SK-N-SH (cell line): ENCODE data around the gene UROD. TPM values are rescaled to one million over a fixed set of nuclear protein-coding genes. Genes with fewer than 3 reads are reported as not detected.

Source experiments
- CTCF ChIA-PET: fragments of 300-600, 350-600 bp; formaldehyde crosslinking; extraction: SDS; loops from one replicate; lab custom pipeline; 2021; lab: Yijun Ruan, JAX
- POLR2A ChIA-PET: fragments of 350-600 bp; sonication (Branson Sonifier 250); formaldehyde crosslinking; extraction: SDS; loops from one replicate; lab custom pipeline; 2020; ENCODE audit warnings: antibody characterized with exemption, inconsistent platforms; lab: Yijun Ruan, JAX
- DNase-seq: peaks from one replicate; pipeline ENCODE4 v3.0.0; 2012
- H2AFZ ChIP-seq: fragments of 200-600 bp; sonication (generic); 2 replicates; pipeline ENCODE4 v1.8.1; 2016; ENCODE audit warnings: antibody characterized with exemption, mild to moderate bottlenecking, low read depth
- H3F3A ChIP-seq: fragments of 200-600 bp; sonication (generic); replicated peaks from 2 replicates; pipeline ENCODE3; 2016; ENCODE audit warnings: antibody characterized with exemption, mild to moderate bottlenecking; ENCODE audit not compliant: insufficient read depth
- H3K27ac ChIP-seq, 2 experiments: fragments of 200-500 bp in 1 of 2; fragments of 200-600 bp in 1 of 2; sonication (Bioruptor generic) in 1 of 2; sonication (generic), shearing (Covaris generic) in 1 of 2; 2 replicates each; pipeline versions ENCODE4 v1.5.1 to v1.6.1; 2014 to 2016; ENCODE audit warnings: low read depth in 2 of 2, inconsistent platforms in 1 of 2, low read length in 1 of 2, mild to moderate bottlenecking in 1 of 2, mixed read lengths in 1 of 2
- H3K27me3 ChIP-seq: fragments of 200-600 bp; sonication (generic), shearing (Covaris generic); 2 replicates; pipeline ENCODE4 v1.6.1; 2016; ENCODE audit warnings: mixed run types; ENCODE audit not compliant: insufficient read depth
- H3K36me3 ChIP-seq, 2 experiments: fragments of 200-500 bp in 1 of 2; fragments of 200-600 bp in 1 of 2; sonication (Bioruptor generic) in 1 of 2; sonication (generic) in 1 of 2; replicated peaks in 1 of 2; 2 replicates each; pipeline versions ENCODE3 to v1.5.1; 2014 to 2016; ENCODE audit warnings: low read length in 1 of 2, mild to moderate bottlenecking in 1 of 2; ENCODE audit not compliant: insufficient read depth in 2 of 2, control insufficient read depth in 1 of 2
- H3K4me1 ChIP-seq, 2 experiments: fragments of 200-500 bp in 1 of 2; fragments of 200-600 bp in 1 of 2; sonication (Bioruptor generic) in 1 of 2; sonication (generic), shearing (Covaris generic) in 1 of 2; 2 replicates each; pipeline versions ENCODE4 v1.5.1 to v1.6.1; 2014 to 2016; ENCODE audit warnings: low read depth in 1 of 2, low read length in 1 of 2, mixed run types in 1 of 2; ENCODE audit not compliant: insufficient read depth in 2 of 2, control insufficient read depth in 1 of 2
- H3K4me2 ChIP-seq: fragments of 200-600 bp; sonication (generic), shearing (Covaris generic); 2 replicates; pipeline ENCODE4 v1.6.1; 2017; ENCODE audit warnings: mixed run types
- H3K4me3 ChIP-seq, 2 experiments: fragments of 200-500 bp in 1 of 2; fragments of 200-600 bp in 1 of 2; sonication (Bioruptor generic) in 1 of 2; sonication (generic), shearing (Covaris generic) in 1 of 2; 2 replicates each; pipeline versions ENCODE4 v1.5.1 to v1.8.1; 2014 to 2016; ENCODE audit warnings: low read depth in 2 of 2, inconsistent platforms in 1 of 2, low read length in 1 of 2, mild to moderate bottlenecking in 1 of 2, mixed read lengths in 1 of 2, moderate library complexity in 1 of 2
- H3K79me2 ChIP-seq: fragments of 200-600 bp; sonication (generic); 2 replicates; pipeline ENCODE4 v1.8.1; 2017; ENCODE audit warnings: mild to moderate bottlenecking; ENCODE audit not compliant: insufficient read depth
- H3K9ac ChIP-seq: fragments of 200-600 bp; sonication (generic); 2 replicates; pipeline ENCODE4 v1.6.1; 2017; ENCODE audit warnings: mixed run types
- H3K9me2 ChIP-seq: fragments of 200-600 bp; sonication (generic); 2 replicates; pipeline ENCODE4 v1.6.1; 2017; ENCODE audit warnings: mixed run types
- H3K9me3 ChIP-seq: fragments of 200-600 bp; sonication (generic); 2 replicates; pipeline ENCODE4 v1.6.1; 2017; ENCODE audit warnings: mixed run types, mild to moderate bottlenecking, moderate library complexity
- H4K20me1 ChIP-seq: fragments of 200-600 bp; sonication (generic); 2 replicates; pipeline ENCODE4 v1.6.1; 2017; ENCODE audit warnings: mild to moderate bottlenecking, mixed run types; ENCODE audit not compliant: insufficient read depth
- EP300 ChIP-seq, 2 experiments: IDR thresholded peaks; 2 replicates each; pipeline versions ENCODE4 v1.4.0 to v1.6.1; 2012; ENCODE audit warnings: borderline replicate concordance in 1 of 2, low read depth in 1 of 2, low read length in 1 of 2
- EZH2phosphoT487 ChIP-seq: fragments of 200-600 bp; sonication (generic); IDR thresholded peaks from 2 replicates; pipeline ENCODE4 v1.6.1; 2017; ENCODE audit warnings: low read depth, mixed run types, mild to moderate bottlenecking, antibody characterized with exemption, moderate library complexity, borderline replicate concordance
- FOSL2 ChIP-seq: IDR thresholded peaks from 2 replicates; pipeline ENCODE4 v1.4.0; 2012; ENCODE audit warnings: low read depth, mild to moderate bottlenecking, moderate library complexity, borderline replicate concordance
- FOXM1 ChIP-seq: IDR thresholded peaks from 2 replicates; pipeline ENCODE4 v1.4.0; 2012; ENCODE audit warnings: low read depth, mild to moderate bottlenecking
- GABPA ChIP-seq: IDR thresholded peaks from 2 replicates; pipeline ENCODE4 v1.4.0; 2012; ENCODE audit warnings: low read depth, mild to moderate bottlenecking
- JUND ChIP-seq: IDR thresholded peaks from 2 replicates; pipeline ENCODE4 v1.4.0; 2012
- MEF2A ChIP-seq: IDR thresholded peaks from 2 replicates; pipeline ENCODE4 v1.4.0; 2012; ENCODE audit warnings: low read depth, borderline replicate concordance
- NRF1 ChIP-seq: IDR thresholded peaks from 2 replicates; pipeline ENCODE4 v1.6.1; 2012; ENCODE audit warnings: low read depth, mild to moderate bottlenecking, low read length
- POLR2AphosphoS5 ChIP-seq: IDR thresholded peaks from 2 replicates; pipeline ENCODE4 v1.6.1; 2012; ENCODE audit warnings: low read depth, low read length
- RCOR1 ChIP-seq: fragments of 150-350 bp; IDR thresholded peaks from 2 replicates; pipeline ENCODE4 v1.6.1; 2017; ENCODE audit warnings: antibody characterized with exemption, low read length
- RFX5 ChIP-seq: IDR thresholded peaks from 2 replicates; pipeline ENCODE4 v1.6.1; 2012; ENCODE audit warnings: mild to moderate bottlenecking, improper control_type of control experiment, low read length
- RXRA ChIP-seq: IDR thresholded peaks from 2 replicates; pipeline ENCODE4 v1.4.0; 2012; ENCODE audit warnings: low read depth, mild to moderate bottlenecking, borderline replicate concordance
- TCF12 ChIP-seq: IDR thresholded peaks from 2 replicates; pipeline ENCODE4 v1.4.0; 2012
- WGBS: methylation state at CpG from one replicate; pipeline ENCODE4 v1.1.6; 2017; ENCODE audit warnings: low lambda C conversion rate; 5-methylcytosine and 5-hydroxymethylcytosine counted together
- polyA plus RNA-seq, 3 experiments: library from polyadenylated mRNA; depleted of rRNA; stranded (reverse); fragments of >200 nt; gene quantifications; 2 replicates each; pipeline ENCODE4 v1.2.3, GENCODE V29; 2012
- TF ChIP-seq, protein P1 (sequence below): IDR thresholded peaks from 2 replicates; pipeline ENCODE4 v1.4.0; 2012; ENCODE audit warnings: low read depth
- TF ChIP-seq, protein P2 (sequence below): IDR thresholded peaks from 2 replicates; pipeline ENCODE4 v1.4.0; 2012; ENCODE audit warnings: low read depth, borderline replicate concordance
- TF ChIP-seq, protein P3 (sequence below): IDR thresholded peaks from 2 replicates; pipeline ENCODE4; 2012
- TF ChIP-seq, protein P4 (sequence below): IDR thresholded peaks from 2 replicates; pipeline ENCODE4 v1.4.0; 2012; ENCODE audit warnings: low read depth, borderline replicate concordance
- TF ChIP-seq, protein P5 (sequence below): fragments of 150-350 bp; IDR thresholded peaks from 2 replicates; pipeline ENCODE4 v1.6.1; 2017; ENCODE audit warnings: antibody characterized with exemption, low read length, low read depth, borderline replicate concordance

The UROD gene
- polyA plus RNA-seq, 1 of the 3 experiments (the other 2 are of a cell fraction): 230 TPM

DNA sequence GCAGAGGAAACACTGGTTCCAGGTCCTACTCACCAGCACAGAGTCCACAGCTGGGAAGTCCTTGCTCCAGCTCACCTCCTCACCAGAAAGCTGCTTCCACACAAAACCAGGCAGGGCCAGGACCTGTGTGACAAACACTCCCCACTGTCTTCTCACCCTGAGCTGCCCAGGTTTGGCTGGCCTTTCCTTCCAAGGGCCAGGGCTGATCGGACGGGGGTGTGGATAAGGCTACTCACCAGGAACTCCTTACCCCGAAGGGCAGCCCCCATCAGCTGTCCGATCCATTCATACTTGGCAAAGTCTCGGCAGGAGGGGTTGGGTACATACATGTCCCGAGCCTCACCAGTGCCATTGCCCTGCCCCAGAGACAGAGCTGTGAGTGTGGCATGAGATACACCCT lies 6.3 kb upstream of the UROD start:
- CTCF ChIA-PET: interaction anchor here (0.8 to 2.5 kb wide), 4 partner anchors 9 to 298 kb away, joined by 3 to 14 read pairs (median 5); no protein-coding TSS in a partner anchor
- H4K20me1 ChIP-seq: no peaks in the 10 kb centered on the region
- TF ChIP-seq, protein P1, sequence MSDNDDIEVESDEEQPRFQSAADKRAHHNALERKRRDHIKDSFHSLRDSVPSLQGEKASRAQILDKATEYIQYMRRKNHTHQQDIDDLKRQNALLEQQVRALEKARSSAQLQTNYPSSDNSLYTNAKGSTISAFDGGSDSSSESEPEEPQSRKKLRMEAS: no peak
- TF ChIP-seq RCOR1: no peak
- no peak for TF ChIP-seq EZH2phosphoT487
- no peak for TF ChIP-seq GABPA
- no peak for TF ChIP-seq FOSL2
- no peak for TF ChIP-seq JUND
- no peak for TF ChIP-seq MEF2A
- no peak for TF ChIP-seq FOXM1
- no peak for TF ChIP-seq POLR2AphosphoS5
- TF ChIP-seq EP300 (IDR thresholded peaks at IDR 0.05; ENCODE audit: borderline replicate concordance in 1 of 2, low read depth in 1 of 2, low read length in 1 of 2): no peak
- TF ChIP-seq RXRA: no peak
- no peak for TF ChIP-seq NRF1
- TF ChIP-seq, protein P2, sequence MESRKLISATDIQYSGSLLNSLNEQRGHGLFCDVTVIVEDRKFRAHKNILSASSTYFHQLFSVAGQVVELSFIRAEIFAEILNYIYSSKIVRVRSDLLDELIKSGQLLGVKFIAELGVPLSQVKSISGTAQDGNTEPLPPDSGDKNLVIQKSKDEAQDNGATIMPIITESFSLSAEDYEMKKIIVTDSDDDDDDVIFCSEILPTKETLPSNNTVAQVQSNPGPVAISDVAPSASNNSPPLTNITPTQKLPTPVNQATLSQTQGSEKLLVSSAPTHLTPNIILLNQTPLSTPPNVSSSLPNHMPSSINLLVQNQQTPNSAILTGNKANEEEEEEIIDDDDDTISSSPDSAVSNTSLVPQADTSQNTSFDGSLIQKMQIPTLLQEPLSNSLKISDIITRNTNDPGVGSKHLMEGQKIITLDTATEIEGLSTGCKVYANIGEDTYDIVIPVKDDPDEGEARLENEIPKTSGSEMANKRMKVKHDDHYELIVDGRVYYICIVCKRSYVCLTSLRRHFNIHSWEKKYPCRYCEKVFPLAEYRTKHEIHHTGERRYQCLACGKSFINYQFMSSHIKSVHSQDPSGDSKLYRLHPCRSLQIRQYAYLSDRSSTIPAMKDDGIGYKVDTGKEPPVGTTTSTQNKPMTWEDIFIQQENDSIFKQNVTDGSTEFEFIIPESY: no peak
- 97% methylated on average over 5 of the region's 6 CpGs for WGBS
- peaks cover 15 to 63% of the 10 kb centered on the region in 2 experiments for H3K36me3 ChIP-seq
- H3K9me2 ChIP-seq: no peaks in the 10 kb centered on the region
- H3K27ac ChIP-seq: no peak overlapping the region
- H2AFZ ChIP-seq: no peak overlapping the region
- POLR2A ChIA-PET: no interaction called here
- no peak for DNase-seq
- no peaks in the 10 kb centered on the region for H3F3A ChIP-seq
- H3K4me2 ChIP-seq: no peak overlapping the region
- H3K9ac ChIP-seq: no peak overlapping the region
- H3K4me1 ChIP-seq: peaks cover 0 to 11% of the 10 kb centered on the region in 2 experiments; a peak in 1 of 4 replicates
- H3K27me3 ChIP-seq: no peaks in the 10 kb centered on the region
- no peak overlapping the region for H3K4me3 ChIP-seq
- peaks cover 13% of the 10 kb centered on the region; the same call in 1 of the 2 replicates for H3K79me2 ChIP-seq
- no peaks in the 10 kb centered on the region for H3K9me3 ChIP-seq

DNA sequence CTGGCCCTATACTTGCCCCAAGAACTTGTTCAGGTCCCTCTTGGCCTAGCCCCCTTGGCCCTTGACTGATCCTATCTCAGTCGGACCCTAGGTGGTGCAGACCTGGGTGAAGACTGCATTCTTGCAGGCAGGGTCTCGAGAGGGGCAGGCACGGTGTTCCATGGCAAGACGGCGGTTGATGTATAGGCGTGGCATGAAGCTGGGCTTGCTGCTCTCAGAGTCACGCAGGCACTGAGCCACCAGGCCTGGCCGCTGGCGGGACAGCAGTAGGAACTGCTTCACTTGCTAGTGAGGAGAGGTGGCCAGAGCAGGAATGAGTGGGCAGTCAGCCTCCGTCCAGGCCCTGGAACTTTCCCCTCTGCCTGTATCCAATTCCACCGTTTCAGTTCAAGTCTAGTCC lies 4.7 kb upstream of the UROD start:
- DNase-seq: no peak
- Histone ChIP-seq H3K79me2 (peaks cover 23% of the 10 kb centered on the region; the same call in 1 of the 2 replicates), H3K9ac (no peak overlapping the region), H2AFZ (no peak overlapping the region), H3K9me3 (no peaks in the 10 kb centered on the region), H3K36me3 (peaks cover 11 to 63% of the 10 kb centered on the region in 2 experiments), H3K9me2 (no peaks in the 10 kb centered on the region), H3K4me2 (no peak overlapping the region), H3K27me3 (no peaks in the 10 kb centered on the region), H3K4me3 (no peak overlapping the region), H4K20me1 (no peaks in the 10 kb centered on the region), H3F3A (peaks cover 2% of the 10 kb centered on the region), H3K27ac (no peak overlapping the region), H3K4me1 (peaks cover 6 to 18% of the 10 kb centered on the region in 2 experiments)
- TF ChIP-seq, protein P3, sequence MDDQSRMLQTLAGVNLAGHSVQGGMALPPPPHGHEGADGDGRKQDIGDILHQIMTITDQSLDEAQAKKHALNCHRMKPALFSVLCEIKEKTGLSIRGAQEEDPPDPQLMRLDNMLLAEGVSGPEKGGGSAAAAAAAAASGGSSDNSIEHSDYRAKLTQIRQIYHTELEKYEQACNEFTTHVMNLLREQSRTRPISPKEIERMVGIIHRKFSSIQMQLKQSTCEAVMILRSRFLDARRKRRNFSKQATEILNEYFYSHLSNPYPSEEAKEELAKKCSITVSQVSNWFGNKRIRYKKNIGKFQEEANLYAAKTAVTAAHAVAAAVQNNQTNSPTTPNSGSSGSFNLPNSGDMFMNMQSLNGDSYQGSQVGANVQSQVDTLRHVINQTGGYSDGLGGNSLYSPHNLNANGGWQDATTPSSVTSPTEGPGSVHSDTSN: no peak
- TF ChIP-seq, protein P4, sequence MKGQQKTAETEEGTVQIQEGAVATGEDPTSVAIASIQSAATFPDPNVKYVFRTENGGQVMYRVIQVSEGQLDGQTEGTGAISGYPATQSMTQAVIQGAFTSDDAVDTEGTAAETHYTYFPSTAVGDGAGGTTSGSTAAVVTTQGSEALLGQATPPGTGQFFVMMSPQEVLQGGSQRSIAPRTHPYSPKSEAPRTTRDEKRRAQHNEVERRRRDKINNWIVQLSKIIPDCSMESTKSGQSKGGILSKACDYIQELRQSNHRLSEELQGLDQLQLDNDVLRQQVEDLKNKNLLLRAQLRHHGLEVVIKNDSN: no peak
- TF ChIP-seq RFX5 (no peak), TCF12 (no peak), NRF1 (no peak)
- TF ChIP-seq, protein P5, sequence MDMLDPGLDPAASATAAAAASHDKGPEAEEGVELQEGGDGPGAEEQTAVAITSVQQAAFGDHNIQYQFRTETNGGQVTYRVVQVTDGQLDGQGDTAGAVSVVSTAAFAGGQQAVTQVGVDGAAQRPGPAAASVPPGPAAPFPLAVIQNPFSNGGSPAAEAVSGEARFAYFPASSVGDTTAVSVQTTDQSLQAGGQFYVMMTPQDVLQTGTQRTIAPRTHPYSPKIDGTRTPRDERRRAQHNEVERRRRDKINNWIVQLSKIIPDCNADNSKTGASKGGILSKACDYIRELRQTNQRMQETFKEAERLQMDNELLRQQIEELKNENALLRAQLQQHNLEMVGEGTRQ: no peak
- ChIA-PET POLR2A (no interaction called here), CTCF (no interaction called here)
- 64% methylated on average over 3 of the region's 11 CpGs for WGBS
